ENCODE results near the gene BLOC1S1. TPM values are rescaled to one million over a fixed set of nuclear protein-coding genes. Genes with fewer than 3 reads are reported as not detected.

The BLOC1S1 gene
- total and polyA plus RNA-seq, 10 of the 15 experiments (the other 5 are each of a cell fraction or from before 2014, with no cell fraction given) = 126 to 285 (median 166) TPM

DNA sequence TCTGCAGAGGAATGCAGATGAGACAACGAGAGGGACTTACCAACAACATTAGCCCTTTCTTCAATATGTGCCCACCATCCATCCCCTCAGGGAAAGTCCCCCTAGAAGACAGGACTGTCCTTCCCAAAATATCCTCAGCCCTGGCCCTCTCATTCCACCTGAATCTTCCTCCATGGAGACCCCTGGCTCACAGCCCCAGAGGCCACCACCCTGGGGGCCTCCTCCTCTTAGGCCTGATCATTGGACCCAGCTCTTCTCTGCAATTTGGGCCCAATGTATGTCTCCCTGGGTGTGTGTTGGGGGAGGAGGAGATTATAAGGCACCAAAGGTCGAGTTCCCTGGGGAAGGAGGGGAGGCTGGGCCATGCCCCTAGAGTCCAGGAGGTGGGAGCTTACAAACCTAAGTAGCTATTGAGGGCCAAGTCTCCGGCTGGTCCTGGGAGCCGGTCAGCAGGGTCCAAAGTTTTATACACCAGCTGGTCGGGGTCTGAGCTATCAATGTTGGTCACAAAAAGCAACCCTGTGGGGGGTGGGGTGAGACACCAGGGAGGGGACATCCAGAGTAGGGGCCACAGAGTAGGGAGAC is 16.3 kb upstream of the BLOC1S1 start:
- Histone ChIP-seq H2AFZ (ENCODE audit: control insufficient read depth, low read depth, low read length) (no peak overlapping the region), H3K4me2 (ENCODE audit: control insufficient read depth, insufficient read depth) (no peak overlapping the region), H3K27me3 (replicated peaks in 1 of 2; ENCODE audit: control insufficient read depth in 2 of 2, insufficient read depth in 2 of 2, low read length in 1 of 2) (no peaks in the 10 kb centered on the region), H3K4me3 (no peak overlapping the region), H3K9ac (ENCODE audit: control insufficient read depth, insufficient read depth, low read length) (no peak overlapping the region), H3K36me3 (ENCODE audit: control insufficient read depth in 2 of 2, insufficient read depth in 2 of 2, low read length in 1 of 2) (no peaks in the 10 kb centered on the region), H3K4me1 (ENCODE audit: control insufficient read depth, insufficient read depth, low read length) (no peaks in the 10 kb centered on the region), H3K79me2 (ENCODE audit: control insufficient read depth, insufficient read depth, low read length) (no peaks in the 10 kb centered on the region), H3K27ac (ENCODE audit: control insufficient read depth, insufficient read depth) (no peak overlapping the region), H4K20me1 (ENCODE audit: control insufficient read depth, insufficient read depth) (no peaks in the 10 kb centered on the region), H3K9me3 (replicated peaks; ENCODE audit: control insufficient read depth, insufficient read depth, low read length) (no peaks in the 10 kb centered on the region)
- no peak for TF ChIP-seq ZBED1 (IDR thresholded peaks at IDR 0.05; ENCODE audit: borderline replicate concordance)
- TF ChIP-seq TCF12 (IDR thresholded peaks at IDR 0.05; ENCODE audit: low read depth, low read length) = no peak
- TF ChIP-seq CREM (IDR thresholded peaks at IDR 0.05; ENCODE audit: low read depth) = no peak
- TF ChIP-seq YY1 (IDR thresholded peaks at IDR 0.05; ENCODE audit: low read depth, low read length) = no peak
- TF ChIP-seq CHD1 (IDR thresholded peaks at IDR 0.05; ENCODE audit: low read depth, low read length) = no peak
- TF ChIP-seq SP1 (IDR thresholded peaks at IDR 0.05; ENCODE audit: low read depth, low read length) = no peak
- TF ChIP-seq POLR2AphosphoS2 (IDR thresholded peaks at IDR 0.05; ENCODE audit: low read depth, low read length) = no peak
- TF ChIP-seq TCF7 (IDR thresholded peaks at IDR 0.05; ENCODE audit: borderline replicate concordance) = no peak
- TF ChIP-seq RELA (IDR thresholded peaks at IDR 0.05; ENCODE audit: borderline replicate concordance, partially characterized antibody) = no peak
- TF ChIP-seq NFXL1 (IDR thresholded peaks at IDR 0.05; ENCODE audit: borderline replicate concordance) = no peak
- intact Hi-C loops (cut with micrococcal nuclease; ENCODE audit: unreplicated experiment) (no loop called here), in situ Hi-C loops (cut with MboI) (no loop called here)
- ChIA-PET POLR2A (no interaction called here), SMC1A (ENCODE audit: uncharacterized antibody, unreplicated experiment) (no interaction called here), RAD21 (ENCODE audit: unreplicated experiment) (no interaction called here), CTCF (interaction anchor here (1.1 to 1.2 kb wide), 2 partner anchors 17 to 43 kb away, joined by 3 read pairs; partner anchors contain the start of gene BLOC1S1)
- FAIRE-seq = no peak
- BruUV-seq (replicated peaks) = no TSS peak
- no peak for DNase-seq (ENCODE audit: low read depth, low spot score)
- 35% methylated on average over 4 of the region's 5 CpGs for WGBS (ENCODE audit: insufficient coverage, insufficient replicate concordance, low lambda C conversion rate, missing lambda C conversion rate)
- no peak for ATAC-seq

All from GM12878 (cell line).